HG02798 (cell line): ENCODE measurements around the gene PMEPA1.

ENCODE experiments used
- ATAC-seq: cut with Tn5 transposase; IDR thresholded peaks from one replicate; pipeline ENCODE4 v1.9.1; 2021; ENCODE audit warnings: mild to moderate bottlenecking; ENCODE audit not compliant: unreplicated experiment, poor library complexity

Gene PMEPA1

GRCh38 chr20:57696401-57696961 lies 13.3 kb downstream of the PMEPA1 start:
- ATAC-seq = no peak

GRCh38 chr20:57695940-57696339 lies 13.9 kb downstream of the PMEPA1 start:
- no peak for ATAC-seq

GRCh38 chr20:57695012-57695411 lies 14.8 kb downstream of the PMEPA1 start:
- no peak for ATAC-seq

GRCh38 chr20:57694481-57694880 lies 15.3 kb downstream of the PMEPA1 start:
- no peak for ATAC-seq

GRCh38 chr20:57693670-57694329 lies 16.0 kb downstream of the PMEPA1 start:
- ATAC-seq = no peak

GRCh38 chr20:57693002-57693582 lies 16.7 kb downstream of the PMEPA1 start:
- ATAC-seq = no peak

- no peak for ATAC-seq
These were observed 17.4 kb downstream of the PMEPA1 start for GRCh38 chr20:57692393-57692792.

- ATAC-seq = no peak
These were observed 18.1 kb downstream of the PMEPA1 start for GRCh38 chr20:57691699-57692098.

- no peak for ATAC-seq
These were observed 19.3 kb downstream of the PMEPA1 start for GRCh38 chr20:57690525-57690924.

GRCh38 chr20:57689745-57690481 lies 19.9 kb downstream of the PMEPA1 start:
- ATAC-seq = no peak

- ATAC-seq = no peak
These were observed 21.0 kb downstream of the PMEPA1 start for GRCh38 chr20:57688864-57689263.

GRCh38 chr20:57688295-57688694 lies 21.5 kb downstream of the PMEPA1 start:
- ATAC-seq = no peak

- no peak for ATAC-seq
These were observed 22.7 kb downstream of the PMEPA1 start for GRCh38 chr20:57686931-57687652.

- ATAC-seq = no peak
These were observed 24.6 kb downstream of the PMEPA1 start for GRCh38 chr20:57685146-57685758.

GRCh38 chr20:57684808-57685140 lies 25.0 kb downstream of the PMEPA1 start:
- no peak for ATAC-seq

GRCh38 chr20:57683881-57684807 lies 25.7 kb downstream of the PMEPA1 start:
- no peak for ATAC-seq

GRCh38 chr20:57683287-57683686 lies 26.5 kb downstream of the PMEPA1 start:
- no peak for ATAC-seq

- peak; percentile 43 for ATAC-seq
These were observed 27.4 kb downstream of the PMEPA1 start for GRCh38 chr20:57682184-57683101.
